Measurements from ENCODE around the gene GFAP.

GFAP gene

DNA sequence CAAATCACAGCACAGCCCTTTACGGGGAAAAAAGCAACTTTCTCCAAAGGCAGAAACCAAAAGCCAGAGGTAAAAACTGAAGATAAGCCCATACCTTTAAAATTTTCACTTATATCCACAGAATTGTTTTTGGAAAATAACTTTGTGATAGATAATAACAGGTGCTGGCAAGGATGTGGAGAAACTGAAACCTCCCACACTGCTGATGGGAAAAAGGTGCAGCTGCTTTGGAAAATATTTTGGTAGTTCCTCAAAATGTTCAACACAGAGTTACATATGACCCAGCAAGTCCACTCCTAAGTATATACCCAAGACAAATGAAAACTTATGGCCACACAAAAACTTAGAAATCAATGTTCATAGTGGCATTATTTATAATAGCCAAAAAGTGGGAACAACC, 28.3 kb downstream of the GFAP start:
- H3K4me3 ChIP-seq (replicated peaks; ENCODE audit: low read depth, low read length): no peak overlapping the region
- DNase-seq (ENCODE audit: extremely low read depth, low read depth): no peak
- TF ChIP-seq CTCF (IDR thresholded peaks at IDR 0.05; ENCODE audit: low read depth, low read length, missing control alignments): no peak

DNA sequence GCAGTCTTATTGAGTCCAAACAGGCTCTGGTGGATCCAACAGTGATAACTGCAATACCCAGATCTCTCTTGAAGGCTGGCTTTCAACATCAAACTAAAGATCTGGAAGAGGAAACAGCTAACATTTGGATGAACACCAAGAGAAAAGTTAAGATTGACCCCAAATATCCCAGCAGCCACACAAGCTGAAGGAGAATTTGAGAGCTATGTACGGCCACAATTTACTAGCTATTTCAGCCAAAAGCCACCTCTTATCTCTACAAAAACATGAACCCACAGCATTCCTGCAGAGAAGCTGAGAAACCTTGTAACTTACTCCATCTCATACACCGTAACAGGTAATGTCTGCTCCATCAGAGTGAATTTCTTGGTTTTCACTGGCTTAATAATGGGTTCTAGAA, 30.4 kb downstream of the GFAP start:
- TF ChIP-seq CTCF (IDR thresholded peaks at IDR 0.05; ENCODE audit: low read depth, low read length, missing control alignments): no peak
- DNase-seq (ENCODE audit: extremely low read depth, low read depth): no peak
- H3K4me3 ChIP-seq (replicated peaks; ENCODE audit: low read depth, low read length): no peak overlapping the region

GRCh38 chr17:44881145-44881544, 34.2 kb downstream of the GFAP start:
- no peak for TF ChIP-seq CTCF (IDR thresholded peaks at IDR 0.05; ENCODE audit: low read depth, low read length, missing control alignments)
- no peak overlapping the region for H3K4me3 ChIP-seq (replicated peaks; ENCODE audit: low read depth, low read length)
- DNase-seq (ENCODE audit: extremely low read depth, low read depth): no peak

GRCh38 chr17:44880062-44880461, 35.2 kb downstream of the GFAP start:
- DNase-seq (ENCODE audit: extremely low read depth, low read depth): no peak
- no peak for TF ChIP-seq CTCF (IDR thresholded peaks at IDR 0.05; ENCODE audit: low read depth, low read length, missing control alignments)
- H3K4me3 ChIP-seq (replicated peaks; ENCODE audit: low read depth, low read length): no peak overlapping the region

DNA sequence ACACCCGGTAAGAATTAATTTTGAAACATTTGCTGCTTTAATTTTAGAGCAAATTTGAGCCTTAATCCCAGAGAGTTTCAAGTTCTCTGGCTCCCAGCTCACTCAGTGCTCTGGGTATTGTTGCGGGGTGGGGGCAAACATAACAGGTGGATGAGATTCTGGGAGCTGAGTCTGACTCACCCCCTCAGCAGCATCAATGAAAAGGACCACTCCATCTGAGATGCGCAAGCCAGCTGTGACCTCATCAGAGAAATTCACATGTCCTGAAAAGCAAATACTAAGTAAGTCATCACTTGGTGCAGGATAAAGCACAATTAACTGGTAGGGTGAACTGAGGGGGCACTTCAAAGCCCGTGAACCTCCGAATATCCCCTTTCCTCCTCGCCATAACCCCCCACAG, 35.9 kb downstream of the GFAP start:
- no peak for TF ChIP-seq CTCF (IDR thresholded peaks at IDR 0.05; ENCODE audit: low read depth, low read length, missing control alignments)
- H3K4me3 ChIP-seq (replicated peaks; ENCODE audit: low read depth, low read length): no peak overlapping the region
- DNase-seq (ENCODE audit: extremely low read depth, low read depth): no peak

DNA sequence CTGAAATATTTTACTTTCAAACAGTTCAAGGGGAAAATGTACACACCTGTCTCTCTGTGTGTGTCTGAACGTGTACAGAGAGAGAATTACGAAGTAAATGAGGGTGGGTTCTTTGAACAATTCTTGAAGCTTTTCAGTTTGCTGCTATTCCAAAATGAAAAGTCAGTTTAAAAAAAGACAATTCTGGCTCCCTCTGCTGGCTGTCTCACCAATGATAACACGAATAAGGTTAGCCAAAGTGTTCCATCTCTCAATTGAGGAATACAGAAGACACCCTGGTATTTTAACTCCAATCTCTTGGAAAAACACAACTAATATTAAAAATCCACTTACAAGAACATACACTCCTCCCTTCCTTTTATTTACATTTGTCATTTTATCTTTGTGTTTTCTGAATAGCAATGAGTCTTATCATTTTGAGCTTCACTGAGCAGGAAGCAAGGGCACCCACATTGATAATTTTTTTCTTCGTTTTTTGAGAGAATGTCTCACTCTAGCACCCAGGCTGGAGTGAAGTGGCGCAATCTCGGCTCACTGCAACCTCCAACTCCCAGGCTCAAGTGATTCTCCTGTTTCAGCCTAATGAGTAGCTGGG, 36.6 kb downstream of the GFAP start:
- TF ChIP-seq CTCF (IDR thresholded peaks at IDR 0.05; ENCODE audit: low read depth, low read length, missing control alignments): peak; percentile 61
- no peak for DNase-seq (ENCODE audit: extremely low read depth, low read depth)
- H3K4me3 ChIP-seq (replicated peaks; ENCODE audit: low read depth, low read length): no peak overlapping the region

- no peak for DNase-seq (ENCODE audit: extremely low read depth, low read depth)
- TF ChIP-seq CTCF (IDR thresholded peaks at IDR 0.05; ENCODE audit: low read depth, low read length, missing control alignments): no peak
- H3K4me3 ChIP-seq (replicated peaks; ENCODE audit: low read depth, low read length): no peak overlapping the region
These were observed 38.2 kb downstream of the GFAP start for GRCh38 chr17:44877121-44877520.
